A204.1 (cell line): ENCODE measurements around the gene ARID2.

Experiments used
- FAIRE-seq: peaks from 2 replicates; lab custom pipeline; 2012; peaks lifted over from hg19 to GRCh38; lab: Jason Lieb, UNC

Gene ARID2

GRCh38 chr12:45773747-45774146 lies 44.2 kb downstream of the ARID2 start:
- no peak for FAIRE-seq

DNA sequence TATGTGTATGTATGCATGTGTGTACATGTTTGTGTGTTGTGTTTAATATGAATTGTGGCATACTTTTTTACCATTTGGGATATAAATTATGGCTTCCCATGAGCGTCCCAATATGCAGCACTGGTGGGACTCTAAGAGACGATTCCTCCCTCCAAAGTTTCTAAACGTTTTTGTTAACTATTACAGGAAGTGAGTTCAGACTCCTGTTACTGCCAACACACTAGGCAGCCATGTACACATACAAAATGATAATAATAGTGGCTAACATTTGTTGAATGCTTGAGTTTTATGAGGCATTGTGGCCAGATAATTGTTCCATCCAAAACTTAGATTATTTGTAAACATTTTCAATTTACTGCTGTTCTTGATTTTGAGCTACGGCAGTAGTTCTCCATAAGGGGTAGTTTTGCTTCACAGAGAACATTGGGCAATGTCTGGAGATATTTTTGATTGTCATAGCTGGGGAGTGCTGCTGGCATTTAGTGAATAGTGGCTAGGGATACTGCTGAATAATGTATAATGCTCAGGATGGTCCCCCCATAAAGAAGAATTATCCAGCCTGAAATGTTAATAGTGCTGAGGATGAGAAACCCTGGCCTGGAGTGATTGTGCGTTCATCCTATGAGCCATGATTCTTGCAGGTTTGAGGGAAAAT lies 45.1 kb downstream of the ARID2 start:
- no peak for FAIRE-seq

- FAIRE-seq: no peak
Measured at GRCh38 chr12:45775465-45775864, 46.0 kb downstream of the ARID2 start.

DNA sequence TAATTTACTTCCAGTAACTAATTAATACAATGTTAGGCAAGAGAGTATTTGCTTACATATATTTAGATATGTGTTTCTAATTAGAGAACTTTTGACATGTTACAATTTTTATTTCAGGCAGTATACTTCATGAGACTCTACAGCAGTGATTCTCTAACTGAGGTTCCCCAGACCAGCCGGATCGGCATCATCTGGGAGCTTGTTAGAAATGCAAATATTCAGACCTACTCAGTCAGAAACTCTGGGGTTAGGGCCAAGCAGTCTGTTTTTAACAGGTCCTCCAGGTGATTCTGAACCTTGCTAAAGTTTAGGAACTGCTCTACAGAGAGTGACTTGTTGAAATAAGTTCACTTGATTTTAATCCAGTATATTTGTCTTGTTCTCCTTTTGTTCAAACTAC lies 46.5 kb downstream of the ARID2 start:
- no peak for FAIRE-seq

- no peak for FAIRE-seq
Measured at GRCh38 chr12:45779936-45780335, 50.4 kb downstream of the ARID2 start.

- FAIRE-seq: no peak
Measured at GRCh38 chr12:45781080-45781479, 51.6 kb downstream of the ARID2 start.

- no peak for FAIRE-seq
Measured at GRCh38 chr12:45785315-45785714, 55.8 kb downstream of the ARID2 start.

DNA sequence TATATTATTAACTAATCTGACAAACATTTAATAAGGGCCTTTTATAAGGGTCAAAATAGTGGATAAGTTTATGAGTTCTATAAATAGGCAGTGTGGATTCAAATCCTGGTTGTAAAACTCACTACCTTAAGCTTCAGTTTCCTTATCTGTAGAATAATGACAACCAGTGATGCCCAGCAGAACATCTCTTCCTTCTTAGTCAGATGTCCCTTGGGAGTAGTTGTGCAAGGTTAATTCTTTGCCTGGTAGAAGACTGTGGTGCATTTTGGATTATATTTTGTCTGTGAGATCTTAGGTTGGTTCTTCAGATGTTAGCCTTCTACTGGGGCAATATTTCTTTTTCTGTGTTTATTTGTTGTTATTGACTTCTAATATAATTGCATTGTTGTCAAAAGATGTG lies 59.5 kb downstream of the ARID2 start:
- FAIRE-seq: no peak

DNA sequence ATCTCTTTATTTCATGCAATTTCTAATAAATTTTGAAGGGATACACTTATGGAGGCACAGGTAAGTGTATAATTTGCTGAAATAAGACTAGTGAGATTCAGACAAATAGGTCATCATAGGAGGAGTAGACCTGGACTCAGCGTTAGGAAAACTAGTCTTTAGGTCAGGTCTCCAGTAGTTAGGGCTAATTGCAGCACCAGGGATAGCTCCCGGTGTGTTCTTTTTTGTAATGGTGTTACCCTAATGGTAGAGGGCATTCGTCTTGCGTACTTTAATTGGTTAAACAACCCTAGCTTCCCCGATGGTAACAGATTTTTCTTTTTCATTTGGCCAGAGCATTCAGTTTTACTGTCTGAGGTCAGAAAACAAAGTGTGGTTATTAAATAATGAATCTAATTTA lies 64.9 kb downstream of the ARID2 start:
- no peak for FAIRE-seq

DNA sequence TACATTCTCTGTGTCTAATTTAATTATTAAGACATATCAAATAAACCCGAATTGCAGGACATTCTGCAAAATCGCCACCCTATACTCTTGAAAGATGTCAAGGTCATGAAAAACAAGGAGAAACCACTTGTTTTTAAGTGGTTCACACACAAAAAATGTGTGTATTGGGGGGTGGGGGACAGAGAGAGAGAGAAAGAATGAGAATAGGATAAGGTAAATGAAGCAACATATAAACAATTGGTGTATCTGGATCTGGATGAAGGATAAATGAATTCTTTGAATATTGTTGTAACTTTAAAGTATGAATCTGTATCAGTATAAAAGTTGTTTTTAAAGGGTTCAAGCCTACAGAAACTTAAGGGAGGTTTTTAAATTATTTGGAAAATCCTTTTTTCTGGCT lies 72.1 kb downstream of the ARID2 start:
- no peak for FAIRE-seq

DNA sequence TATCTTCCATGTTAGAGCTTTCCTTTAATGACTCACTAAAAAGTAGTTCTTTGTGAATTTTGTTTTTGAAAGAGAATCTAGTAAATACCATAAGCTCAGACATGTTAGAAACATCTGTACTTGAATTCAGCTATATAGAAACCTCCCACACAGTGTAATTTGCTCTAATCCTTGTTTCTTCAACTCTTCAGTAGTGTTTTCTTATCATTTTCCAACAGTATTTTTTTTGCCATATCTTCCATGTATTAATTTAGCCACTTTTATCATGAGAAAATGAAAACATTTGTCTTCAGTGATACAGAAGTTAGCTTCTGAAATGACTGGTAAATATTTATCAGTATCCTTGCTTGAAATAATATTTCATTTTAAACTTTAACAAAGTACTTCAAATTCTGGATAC lies 73.6 kb downstream of the ARID2 start:
- no peak for FAIRE-seq

GRCh38 chr12:45816652-45817051 lies 87.1 kb downstream of the ARID2 start:
- FAIRE-seq: no peak

DNA sequence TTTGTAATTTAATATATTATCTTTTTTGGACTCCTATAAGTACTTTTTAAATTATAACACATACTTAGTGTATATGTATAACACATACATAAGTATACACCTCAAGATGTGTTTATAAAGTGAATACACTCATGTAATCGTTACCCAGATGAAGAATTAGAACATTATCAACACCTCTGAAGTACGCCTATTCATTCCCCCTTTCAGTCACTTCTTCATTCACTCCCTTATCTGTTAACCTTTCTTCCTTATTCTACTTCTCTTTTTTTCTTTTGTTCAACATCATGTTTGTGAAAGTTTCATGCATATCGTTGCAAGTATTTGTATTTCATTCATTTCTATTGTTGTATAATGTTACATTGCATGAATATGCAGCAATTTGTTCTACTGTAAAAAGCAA lies 98.5 kb downstream of the ARID2 start:
- FAIRE-seq: peak; percentile 52

GRCh38 chr12:45828402-45828801 lies 98.9 kb downstream of the ARID2 start:
- no peak for FAIRE-seq

- FAIRE-seq: no peak
Measured at GRCh38 chr12:45831590-45831989, 102.1 kb downstream of the ARID2 start.

GRCh38 chr12:45833401-45833800 lies 103.9 kb downstream of the ARID2 start:
- FAIRE-seq: peak; percentile 14

DNA sequence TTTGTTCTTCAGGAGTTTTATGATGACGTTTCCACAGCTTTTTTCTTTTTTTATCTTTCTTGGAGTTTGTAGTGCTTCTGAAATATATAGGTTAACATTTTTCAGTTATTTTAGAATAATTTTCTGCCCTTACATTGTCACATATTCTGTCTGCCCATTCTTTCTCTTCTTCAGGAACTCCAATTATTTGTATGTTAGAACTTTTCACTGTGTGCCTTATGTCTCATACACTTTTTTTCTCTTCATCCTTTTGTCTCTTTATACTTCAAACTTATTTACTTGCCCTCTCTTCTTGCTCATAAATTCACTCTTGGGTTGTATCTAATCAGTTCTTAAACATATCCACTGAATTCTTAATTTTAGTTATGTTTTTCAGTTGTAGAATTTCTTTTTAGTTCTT lies 105.3 kb downstream of the ARID2 start:
- FAIRE-seq: no peak

GRCh38 chr12:45839917-45840316 lies 110.4 kb downstream of the ARID2 start:
- no peak for FAIRE-seq

DNA sequence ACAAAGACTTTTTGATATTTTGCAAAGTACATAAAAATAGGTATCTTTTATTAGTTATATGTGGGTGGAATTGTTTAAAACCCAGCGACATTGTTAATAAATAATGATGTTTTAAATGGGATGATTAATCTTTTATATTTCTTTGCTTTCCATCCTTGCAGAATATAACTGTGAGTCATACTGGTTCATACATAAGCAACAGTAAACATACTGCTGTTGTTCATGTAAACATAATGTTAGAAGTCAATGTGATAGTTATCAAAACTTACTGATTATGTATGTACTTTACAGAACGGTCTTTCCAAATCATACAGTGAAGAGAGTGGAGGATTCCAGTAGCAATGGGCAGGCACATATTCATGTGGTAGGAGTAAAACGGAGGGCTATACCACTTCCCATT lies 119.8 kb downstream of the ARID2 start:
- no peak for FAIRE-seq

DNA sequence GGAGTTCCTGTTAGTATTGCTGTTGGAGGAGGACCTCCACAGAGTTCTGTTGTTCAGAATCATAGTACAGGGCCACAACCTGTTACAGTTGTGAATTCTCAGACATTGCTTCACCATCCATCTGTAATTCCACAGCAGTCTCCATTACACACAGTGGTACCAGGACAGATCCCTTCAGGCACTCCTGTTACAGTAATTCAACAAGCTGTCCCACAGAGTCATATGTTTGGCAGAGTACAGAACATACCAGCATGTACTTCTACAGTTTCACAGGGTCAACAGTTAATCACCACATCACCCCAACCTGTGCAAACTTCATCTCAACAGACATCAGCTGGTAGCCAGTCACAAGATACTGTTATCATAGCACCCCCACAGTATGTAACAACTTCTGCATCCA lies 120.8 kb downstream of the ARID2 start:
- FAIRE-seq: no peak

- FAIRE-seq: no peak
Measured at GRCh38 chr12:45852508-45852907, 123.0 kb downstream of the ARID2 start.

GRCh38 chr12:45853550-45853949 lies 124.0 kb downstream of the ARID2 start:
- FAIRE-seq: no peak

DNA sequence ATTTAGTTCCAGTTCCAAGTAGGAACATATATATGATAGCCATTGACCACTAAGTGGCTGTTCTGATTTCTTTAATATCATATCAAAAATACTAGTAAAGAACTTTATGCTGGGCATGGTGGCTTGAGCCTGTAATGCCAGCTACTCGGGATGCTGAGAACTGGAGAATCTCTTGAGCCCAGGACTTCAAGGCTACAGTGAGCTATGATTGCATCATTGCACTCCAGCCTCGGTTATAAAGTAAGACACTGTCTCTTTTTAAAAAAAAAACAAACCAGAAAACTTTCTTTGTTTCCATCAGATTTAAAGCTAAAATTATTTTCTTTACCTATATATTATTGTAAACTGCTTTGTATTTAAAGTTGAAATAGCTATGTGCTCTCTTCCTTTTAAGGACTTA lies 133.8 kb downstream of the ARID2 start:
- no peak for FAIRE-seq

- FAIRE-seq: no peak
Measured at GRCh38 chr12:45866299-45866698, 136.8 kb downstream of the ARID2 start.

- FAIRE-seq: no peak
Measured at GRCh38 chr12:45872446-45872845, 142.9 kb downstream of the ARID2 start.
